Measurements from ENCODE around the gene GSTT4. TPM values are rescaled to one million over a fixed set of nuclear protein-coding genes. Genes with fewer than 3 reads are reported as not detected.
A peak's percentile ranks its signal among the peaks of the same experiment; 100 is the strongest.

The GSTT4 gene
- total and polyA plus RNA-seq, 7 donors = not detected

DNA sequence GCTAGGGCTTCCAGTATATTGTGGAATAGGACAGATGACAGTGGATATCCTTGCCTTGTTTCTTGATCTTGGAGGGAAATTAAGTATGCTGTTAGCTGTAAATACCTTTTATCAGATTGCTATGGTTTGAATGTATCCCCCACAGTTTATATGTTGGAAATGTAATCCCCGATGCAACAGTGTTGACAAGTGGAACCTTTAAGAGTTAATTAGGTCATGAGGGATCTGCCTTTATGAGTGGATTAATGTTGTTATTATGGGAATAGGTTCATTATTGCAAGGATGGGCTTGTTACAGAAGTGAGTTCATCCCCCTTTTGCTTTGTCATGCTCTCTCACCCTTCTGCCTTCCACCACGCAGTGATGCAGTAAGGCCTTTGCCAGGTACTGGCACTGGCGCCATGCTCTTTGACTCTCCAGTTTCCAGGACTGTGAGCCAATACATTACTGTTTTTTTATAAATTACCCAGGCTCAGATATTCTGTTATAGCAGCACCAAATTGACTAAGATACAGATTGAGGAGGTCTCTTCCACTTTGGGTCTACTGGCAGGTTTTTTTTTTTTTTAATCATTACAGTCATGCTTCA lies 22.2 kb upstream of the GSTT4 start:
- peaks cover 6% of the 10 kb centered on the region for H3K9me3 ChIP-seq
- ATAC-seq (peak; percentile 65 to 88 (median 82)), DNase-seq (no peak)
- H3K27me3 ChIP-seq (ENCODE audit: insufficient read depth in 3 of 3, low read length in 2 of 3) = no peaks in the 10 kb centered on the region
- no peak overlapping the region for H3K27ac ChIP-seq
- WGBS, 3 donors = 30 to 62% (median 55%) methylated on average over 3 of the region's 3 CpGs
- intact Hi-C loops (cut with DNase I) = no loop called here
- peaks cover 20% of the 10 kb centered on the region for H3K4me1 ChIP-seq
- no peaks in the 10 kb centered on the region for H3K36me3 ChIP-seq (ENCODE audit: insufficient read depth in 1 of 2, low read depth in 1 of 2)
- TF ChIP-seq, protein P1, sequence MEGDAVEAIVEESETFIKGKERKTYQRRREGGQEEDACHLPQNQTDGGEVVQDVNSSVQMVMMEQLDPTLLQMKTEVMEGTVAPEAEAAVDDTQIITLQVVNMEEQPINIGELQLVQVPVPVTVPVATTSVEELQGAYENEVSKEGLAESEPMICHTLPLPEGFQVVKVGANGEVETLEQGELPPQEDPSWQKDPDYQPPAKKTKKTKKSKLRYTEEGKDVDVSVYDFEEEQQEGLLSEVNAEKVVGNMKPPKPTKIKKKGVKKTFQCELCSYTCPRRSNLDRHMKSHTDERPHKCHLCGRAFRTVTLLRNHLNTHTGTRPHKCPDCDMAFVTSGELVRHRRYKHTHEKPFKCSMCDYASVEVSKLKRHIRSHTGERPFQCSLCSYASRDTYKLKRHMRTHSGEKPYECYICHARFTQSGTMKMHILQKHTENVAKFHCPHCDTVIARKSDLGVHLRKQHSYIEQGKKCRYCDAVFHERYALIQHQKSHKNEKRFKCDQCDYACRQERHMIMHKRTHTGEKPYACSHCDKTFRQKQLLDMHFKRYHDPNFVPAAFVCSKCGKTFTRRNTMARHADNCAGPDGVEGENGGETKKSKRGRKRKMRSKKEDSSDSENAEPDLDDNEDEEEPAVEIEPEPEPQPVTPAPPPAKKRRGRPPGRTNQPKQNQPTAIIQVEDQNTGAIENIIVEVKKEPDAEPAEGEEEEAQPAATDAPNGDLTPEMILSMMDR (IDR thresholded peaks at IDR 0.05) = no peak
- no peak overlapping the region for H3K4me3 ChIP-seq

DNA sequence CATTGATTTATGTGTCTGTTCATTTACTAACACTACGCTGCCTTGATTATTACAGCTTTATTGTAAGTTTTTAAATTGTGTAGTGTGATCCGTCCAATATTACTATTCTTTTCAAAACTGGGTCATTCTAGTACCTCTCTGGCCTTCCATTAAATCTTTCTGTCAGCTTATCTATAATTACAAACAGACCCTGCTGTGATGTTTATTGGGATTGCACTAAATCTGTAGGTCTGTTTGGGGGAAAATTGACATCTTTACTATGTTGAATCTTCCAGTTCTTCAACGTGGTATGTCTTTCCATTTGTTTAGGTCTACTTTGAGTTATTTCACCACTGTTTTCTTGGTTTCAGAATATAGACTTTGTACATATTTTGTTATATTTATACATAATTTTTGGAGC lies 21.5 kb upstream of the GSTT4 start:
- DNase-seq (no peak), ATAC-seq (no peak)
- H3K4me1 ChIP-seq = peaks cover 20% of the 10 kb centered on the region
- H3K9me3 ChIP-seq = peaks cover 6% of the 10 kb centered on the region
- WGBS, 3 donors = 95 to 98% (median 96%) methylated on average over 3 of the region's 3 CpGs
- no peaks in the 10 kb centered on the region for H3K36me3 ChIP-seq (ENCODE audit: insufficient read depth in 1 of 2, low read depth in 1 of 2)
- no peaks in the 10 kb centered on the region for H3K27me3 ChIP-seq (ENCODE audit: insufficient read depth in 3 of 3, low read length in 2 of 3)
- TF ChIP-seq, protein P1 (IDR thresholded peaks at IDR 0.05) = no peak
- intact Hi-C loops (cut with DNase I) = no loop called here
- H3K27ac ChIP-seq = no peak overlapping the region
- no peak overlapping the region for H3K4me3 ChIP-seq

DNA sequence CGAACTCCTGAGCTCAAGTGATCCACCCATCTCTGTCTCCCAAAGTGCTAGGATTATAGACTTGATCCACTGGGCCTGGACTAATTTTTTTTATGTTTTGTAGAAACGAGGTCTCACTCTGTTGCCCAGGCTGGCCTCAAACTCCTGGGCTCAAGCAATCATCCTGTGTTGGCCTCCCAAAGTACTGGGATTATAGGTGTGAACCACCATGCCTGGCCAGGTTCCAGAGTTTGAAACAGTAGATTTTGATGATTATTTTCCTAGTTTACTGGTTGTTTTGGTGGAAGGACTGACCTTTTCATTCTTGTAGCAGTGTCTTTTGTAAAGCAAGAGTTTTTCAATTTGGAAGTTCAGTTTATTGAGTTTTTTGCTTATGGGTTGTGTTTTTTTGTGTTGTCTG lies 20.8 kb upstream of the GSTT4 start:
- TF ChIP-seq, protein P1 (IDR thresholded peaks at IDR 0.05) = no peak
- DNase-seq = no peak
- ATAC-seq = no peak
- Histone ChIP-seq H3K4me3 (no peak overlapping the region), H3K9me3 (peaks cover 6% of the 10 kb centered on the region), H3K27me3 (ENCODE audit: insufficient read depth in 3 of 3, low read length in 2 of 3) (no peaks in the 10 kb centered on the region), H3K27ac (no peak overlapping the region), H3K4me1 (peaks cover 20% of the 10 kb centered on the region), H3K36me3 (ENCODE audit: insufficient read depth in 1 of 2, low read depth in 1 of 2) (no peaks in the 10 kb centered on the region)
- intact Hi-C loops (cut with DNase I) = no loop called here
- WGBS, 3 donors = 73 to 85% (median 83%) methylated on average over 2 of the region's 2 CpGs

DNA sequence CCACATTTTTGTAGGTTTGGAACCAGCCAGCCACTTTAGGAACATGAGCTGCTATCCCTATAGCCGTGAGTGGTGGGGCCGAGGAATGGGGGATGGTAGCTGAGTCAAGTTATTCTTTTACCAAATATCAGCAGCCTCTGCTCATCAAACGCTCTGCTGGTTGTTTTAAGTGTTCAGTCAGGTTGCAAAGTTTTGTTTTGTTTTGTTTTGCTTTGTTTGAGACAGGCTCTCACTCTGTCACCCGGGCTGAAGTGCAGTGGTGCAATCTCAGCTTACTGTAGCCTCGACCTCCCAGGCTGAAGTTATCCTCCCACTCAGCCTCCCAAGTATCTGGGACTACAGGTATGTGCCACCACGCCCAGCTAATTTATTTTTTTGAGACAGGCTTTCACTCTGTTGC lies 20.2 kb upstream of the GSTT4 start:
- Histone ChIP-seq H3K9me3 (peaks cover 6% of the 10 kb centered on the region), H3K36me3 (ENCODE audit: insufficient read depth in 1 of 2, low read depth in 1 of 2) (no peaks in the 10 kb centered on the region), H3K27me3 (ENCODE audit: insufficient read depth in 3 of 3, low read length in 2 of 3) (no peaks in the 10 kb centered on the region), H3K4me3 (no peak overlapping the region), H3K27ac (no peak overlapping the region), H3K4me1 (peaks cover 17% of the 10 kb centered on the region)
- intact Hi-C loops (cut with DNase I) = no loop called here
- ATAC-seq (no peak), DNase-seq (no peak)
- TF ChIP-seq, protein P1 (IDR thresholded peaks at IDR 0.05) = no peak
- WGBS, 3 donors = 82 to 96% (median 88%) methylated on average over 6 of the region's 6 CpGs

DNA sequence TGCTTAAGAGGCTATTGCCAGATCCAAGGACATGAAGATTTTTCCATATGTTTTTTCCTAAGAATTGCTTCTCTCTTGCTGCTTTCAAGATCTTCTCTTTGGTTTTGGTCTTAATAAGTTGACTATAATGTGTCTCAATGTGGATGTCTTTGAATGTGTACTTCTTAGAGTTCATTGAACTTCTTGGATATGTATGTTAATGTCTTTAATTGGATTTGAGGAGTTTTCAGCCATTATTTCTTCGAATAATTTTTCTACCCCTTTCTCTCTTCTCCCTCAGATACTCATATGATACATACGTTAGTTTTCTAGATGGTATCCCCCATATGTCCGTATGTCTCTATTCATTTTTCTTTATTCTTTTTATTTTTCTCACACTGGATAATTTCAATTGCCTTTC lies 19.1 kb upstream of the GSTT4 start:
- Histone ChIP-seq H3K27me3 (ENCODE audit: insufficient read depth in 3 of 3, low read length in 2 of 3) (no peaks in the 10 kb centered on the region), H3K36me3 (ENCODE audit: insufficient read depth in 1 of 2, low read depth in 1 of 2) (no peaks in the 10 kb centered on the region), H3K27ac (no peak overlapping the region), H3K9me3 (peaks cover 6% of the 10 kb centered on the region), H3K4me3 (no peak overlapping the region), H3K4me1 (peaks cover 13% of the 10 kb centered on the region)
- TF ChIP-seq, protein P1 (IDR thresholded peaks at IDR 0.05) = no peak
- DNase-seq (no peak), ATAC-seq (no peak)
- intact Hi-C loops (cut with DNase I) = no loop called here
- WGBS, 3 donors = 97 to 99% (median 98%) methylated on average over 3 of the region's 3 CpGs
